ENCODE results near the gene TMA16.

TMA16 gene

GRCh38 chr4:163564221-163564720 is 69.8 kb downstream of the TMA16 start:
- no peak overlapping the region for H3K4me3 ChIP-seq (ENCODE audit: low read depth, low read length)
- DNase-seq (ENCODE audit: low read depth, low spot score): no peak
- in situ Hi-C loops (cut with HindIII; ENCODE audit: low sequenced_read_pairs): no loop called here
- TF ChIP-seq, protein P1, sequence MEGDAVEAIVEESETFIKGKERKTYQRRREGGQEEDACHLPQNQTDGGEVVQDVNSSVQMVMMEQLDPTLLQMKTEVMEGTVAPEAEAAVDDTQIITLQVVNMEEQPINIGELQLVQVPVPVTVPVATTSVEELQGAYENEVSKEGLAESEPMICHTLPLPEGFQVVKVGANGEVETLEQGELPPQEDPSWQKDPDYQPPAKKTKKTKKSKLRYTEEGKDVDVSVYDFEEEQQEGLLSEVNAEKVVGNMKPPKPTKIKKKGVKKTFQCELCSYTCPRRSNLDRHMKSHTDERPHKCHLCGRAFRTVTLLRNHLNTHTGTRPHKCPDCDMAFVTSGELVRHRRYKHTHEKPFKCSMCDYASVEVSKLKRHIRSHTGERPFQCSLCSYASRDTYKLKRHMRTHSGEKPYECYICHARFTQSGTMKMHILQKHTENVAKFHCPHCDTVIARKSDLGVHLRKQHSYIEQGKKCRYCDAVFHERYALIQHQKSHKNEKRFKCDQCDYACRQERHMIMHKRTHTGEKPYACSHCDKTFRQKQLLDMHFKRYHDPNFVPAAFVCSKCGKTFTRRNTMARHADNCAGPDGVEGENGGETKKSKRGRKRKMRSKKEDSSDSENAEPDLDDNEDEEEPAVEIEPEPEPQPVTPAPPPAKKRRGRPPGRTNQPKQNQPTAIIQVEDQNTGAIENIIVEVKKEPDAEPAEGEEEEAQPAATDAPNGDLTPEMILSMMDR (IDR thresholded peaks at IDR 0.05; ENCODE audit: low read depth, low read length): no peak

DNA sequence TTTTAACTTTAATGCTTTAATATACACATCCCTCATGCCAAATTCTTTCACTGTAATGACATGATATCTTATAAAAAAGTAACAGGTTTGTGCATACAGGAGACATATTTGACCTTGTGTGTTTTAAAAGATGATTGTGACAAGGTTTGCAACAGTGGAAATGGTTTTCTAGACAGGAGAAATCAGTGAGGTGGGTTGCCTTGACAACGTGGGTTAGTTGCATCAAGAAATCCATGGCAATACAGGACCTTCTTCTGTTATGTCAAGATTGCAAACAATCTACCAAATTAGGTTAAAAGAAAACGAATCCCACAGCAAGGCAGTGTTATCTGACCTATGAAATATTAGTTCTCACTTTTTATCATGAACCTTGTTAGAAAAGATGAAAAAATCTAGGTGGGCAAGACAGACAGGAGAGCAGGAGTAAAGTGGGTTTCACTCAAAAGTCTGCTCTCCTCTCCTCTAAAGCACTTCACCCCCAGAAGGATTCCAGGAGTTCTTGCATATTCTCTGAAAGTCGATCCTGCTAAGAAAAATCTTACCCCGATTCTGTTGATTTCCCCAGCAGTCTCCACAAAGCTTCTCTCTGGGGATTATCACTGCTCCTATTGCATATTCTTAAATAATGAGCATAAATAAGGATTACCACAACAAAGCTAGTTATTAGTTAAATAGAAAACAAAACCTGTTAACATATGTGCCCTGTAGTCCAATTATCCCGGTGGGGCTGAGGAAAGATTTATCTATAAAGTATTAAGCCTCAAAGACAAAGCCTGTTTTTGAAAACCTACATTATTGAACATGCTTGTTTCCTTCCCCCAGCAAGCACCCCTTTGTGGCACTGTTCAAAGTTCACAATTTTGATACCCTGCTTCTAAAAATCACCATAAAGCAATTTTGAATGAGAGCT is 71.0 kb downstream of the TMA16 start:
- no peak for DNase-seq (ENCODE audit: low read depth, low spot score)
- in situ Hi-C loops (cut with HindIII; ENCODE audit: low sequenced_read_pairs): no loop called here
- H3K4me3 ChIP-seq (ENCODE audit: low read depth, low read length): no peak overlapping the region
- TF ChIP-seq, protein P1 (IDR thresholded peaks at IDR 0.05; ENCODE audit: low read depth, low read length): no peak

DNA sequence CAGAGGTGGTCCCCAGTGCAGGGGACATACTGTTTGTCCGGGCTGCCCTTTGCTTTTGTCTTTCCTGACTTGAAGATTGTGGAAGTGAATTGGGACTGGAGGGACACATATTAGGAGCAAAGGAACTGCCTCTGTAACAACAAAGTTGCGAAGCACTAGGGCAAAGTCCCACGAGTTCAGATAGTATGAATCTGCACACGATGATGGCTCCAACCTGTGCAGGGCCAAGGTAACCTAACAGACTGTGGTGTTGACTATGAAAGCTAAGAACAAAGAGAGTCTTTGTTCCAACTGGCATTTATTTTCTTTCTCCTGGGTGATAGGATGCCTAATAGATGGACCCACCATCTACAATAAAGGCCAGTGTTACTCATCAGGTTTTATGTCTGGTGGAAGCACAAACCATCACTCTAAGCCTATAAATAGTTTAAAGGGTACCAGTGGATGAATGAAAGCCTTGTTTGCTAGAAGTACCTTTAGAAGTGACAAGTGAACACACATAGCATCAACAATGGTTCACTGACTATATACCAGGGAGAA is 71.8 kb downstream of the TMA16 start:
- H3K4me3 ChIP-seq (ENCODE audit: low read depth, low read length): no peak overlapping the region
- in situ Hi-C loops (cut with HindIII; ENCODE audit: low sequenced_read_pairs): no loop called here
- TF ChIP-seq, protein P1 (IDR thresholded peaks at IDR 0.05; ENCODE audit: low read depth, low read length): no peak
- DNase-seq (ENCODE audit: low read depth, low spot score): no peak

GRCh38 chr4:163568843-163569242 is 74.4 kb downstream of the TMA16 start:
- in situ Hi-C loops (cut with HindIII; ENCODE audit: low sequenced_read_pairs): no loop called here
- TF ChIP-seq, protein P1 (IDR thresholded peaks at IDR 0.05; ENCODE audit: low read depth, low read length): no peak
- no peak overlapping the region for H3K4me3 ChIP-seq (ENCODE audit: low read depth, low read length)
- DNase-seq (ENCODE audit: low read depth, low spot score): no peak
